ENCODE results near the gene GRK4.

GRK4 gene

DNA sequence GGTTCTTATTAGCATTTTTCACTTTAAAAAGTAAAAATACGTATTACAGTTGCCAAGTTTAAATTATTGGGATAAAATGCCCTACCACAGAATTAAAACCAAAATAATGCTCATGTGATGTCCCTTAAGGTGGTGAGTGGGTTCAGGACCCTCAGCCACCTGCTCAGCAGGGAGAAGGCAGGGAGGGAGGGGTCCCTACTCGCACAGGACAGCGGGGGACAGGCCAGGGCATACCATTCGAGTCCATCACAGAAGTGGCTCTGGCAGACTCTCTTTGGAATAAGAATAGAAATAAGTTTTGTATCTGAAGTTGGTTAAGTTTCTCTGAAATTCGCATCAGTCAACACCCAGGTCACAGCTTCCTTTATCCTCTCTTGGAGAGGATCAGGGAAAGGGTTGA lies 37.9 kb upstream of the GRK4 start:
- Histone ChIP-seq H3K4me3 (ENCODE audit: low read depth, low read length) (no peak overlapping the region), H3K27ac (ENCODE audit: extremely low read depth, low read depth, low read length) (no peak overlapping the region), H3K9me3 (ENCODE audit: control insufficient read depth, insufficient read depth, low read depth, low read length) (no peaks in the 10 kb centered on the region), H3K36me3 (ENCODE audit: control insufficient read depth in 2 of 2, insufficient read depth in 1 of 2, low read length in 2 of 2) (peaks cover 0 to 74% of the 10 kb centered on the region in 2 experiments; a peak in 1 of 3 replicates), H3K4me1 (ENCODE audit: control insufficient read depth, insufficient read depth, low read length) (no peaks in the 10 kb centered on the region)
- TF ChIP-seq, protein P1, sequence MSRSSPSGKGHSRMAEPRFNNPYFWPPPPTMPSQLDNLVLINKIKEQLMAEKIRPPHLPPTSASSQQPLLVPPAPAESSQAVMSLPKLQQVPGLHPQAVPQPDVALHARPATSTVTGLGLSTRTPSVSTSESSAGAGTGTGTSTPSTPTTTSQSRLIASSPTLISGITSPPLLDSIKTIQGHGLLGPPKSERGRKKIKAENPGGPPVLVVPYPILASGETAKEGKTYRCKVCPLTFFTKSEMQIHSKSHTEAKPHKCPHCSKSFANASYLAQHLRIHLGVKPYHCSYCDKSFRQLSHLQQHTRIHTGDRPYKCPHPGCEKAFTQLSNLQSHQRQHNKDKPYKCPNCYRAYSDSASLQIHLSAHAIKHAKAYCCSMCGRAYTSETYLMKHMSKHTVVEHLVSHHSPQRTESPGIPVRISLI (tag by site-specific recombination; IDR thresholded peaks at IDR 0.05) = no peak
- TF ChIP-seq ZNF768 (tag by site-specific recombination; IDR thresholded peaks at IDR 0.05) (no peak), ZNF423 (tag by site-specific recombination; IDR thresholded peaks at IDR 0.05) (no peak), ZBTB20 (tag by site-specific recombination; IDR thresholded peaks at IDR 0.05) (no peak), ZNF354C (tag by site-specific recombination; IDR thresholded peaks at IDR 0.05; ENCODE audit: borderline replicate concordance, low read depth) (no peak), ZSCAN16 (tag by site-specific recombination; IDR thresholded peaks at IDR 0.05) (no peak), HOXA7 (CRISPR knock-in tag; IDR thresholded peaks at IDR 0.05; ENCODE audit: borderline replicate concordance) (no peak), TCF7L2 (IDR thresholded peaks at IDR 0.05; ENCODE audit: borderline replicate concordance, low read depth, low read length) (no peak), ZNF785 (tag by site-specific recombination; IDR thresholded peaks at IDR 0.05) (no peak), ZBTB21 (tag by site-specific recombination; IDR thresholded peaks at IDR 0.05) (no peak)
- TF ChIP-seq, protein P2, sequence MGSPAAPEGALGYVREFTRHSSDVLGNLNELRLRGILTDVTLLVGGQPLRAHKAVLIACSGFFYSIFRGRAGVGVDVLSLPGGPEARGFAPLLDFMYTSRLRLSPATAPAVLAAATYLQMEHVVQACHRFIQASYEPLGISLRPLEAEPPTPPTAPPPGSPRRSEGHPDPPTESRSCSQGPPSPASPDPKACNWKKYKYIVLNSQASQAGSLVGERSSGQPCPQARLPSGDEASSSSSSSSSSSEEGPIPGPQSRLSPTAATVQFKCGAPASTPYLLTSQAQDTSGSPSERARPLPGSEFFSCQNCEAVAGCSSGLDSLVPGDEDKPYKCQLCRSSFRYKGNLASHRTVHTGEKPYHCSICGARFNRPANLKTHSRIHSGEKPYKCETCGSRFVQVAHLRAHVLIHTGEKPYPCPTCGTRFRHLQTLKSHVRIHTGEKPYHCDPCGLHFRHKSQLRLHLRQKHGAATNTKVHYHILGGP (tag by site-specific recombination; IDR thresholded peaks at IDR 0.05) = no peak
- TF ChIP-seq, protein P3, sequence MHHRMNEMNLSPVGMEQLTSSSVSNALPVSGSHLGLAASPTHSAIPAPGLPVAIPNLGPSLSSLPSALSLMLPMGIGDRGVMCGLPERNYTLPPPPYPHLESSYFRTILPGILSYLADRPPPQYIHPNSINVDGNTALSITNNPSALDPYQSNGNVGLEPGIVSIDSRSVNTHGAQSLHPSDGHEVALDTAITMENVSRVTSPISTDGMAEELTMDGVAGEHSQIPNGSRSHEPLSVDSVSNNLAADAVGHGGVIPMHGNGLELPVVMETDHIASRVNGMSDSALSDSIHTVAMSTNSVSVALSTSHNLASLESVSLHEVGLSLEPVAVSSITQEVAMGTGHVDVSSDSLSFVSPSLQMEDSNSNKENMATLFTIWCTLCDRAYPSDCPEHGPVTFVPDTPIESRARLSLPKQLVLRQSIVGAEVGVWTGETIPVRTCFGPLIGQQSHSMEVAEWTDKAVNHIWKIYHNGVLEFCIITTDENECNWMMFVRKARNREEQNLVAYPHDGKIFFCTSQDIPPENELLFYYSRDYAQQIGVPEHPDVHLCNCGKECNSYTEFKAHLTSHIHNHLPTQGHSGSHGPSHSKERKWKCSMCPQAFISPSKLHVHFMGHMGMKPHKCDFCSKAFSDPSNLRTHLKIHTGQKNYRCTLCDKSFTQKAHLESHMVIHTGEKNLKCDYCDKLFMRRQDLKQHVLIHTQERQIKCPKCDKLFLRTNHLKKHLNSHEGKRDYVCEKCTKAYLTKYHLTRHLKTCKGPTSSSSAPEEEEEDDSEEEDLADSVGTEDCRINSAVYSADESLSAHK (tag by site-specific recombination; IDR thresholded peaks at IDR 0.05) = no peak
- TF ChIP-seq, protein P4, sequence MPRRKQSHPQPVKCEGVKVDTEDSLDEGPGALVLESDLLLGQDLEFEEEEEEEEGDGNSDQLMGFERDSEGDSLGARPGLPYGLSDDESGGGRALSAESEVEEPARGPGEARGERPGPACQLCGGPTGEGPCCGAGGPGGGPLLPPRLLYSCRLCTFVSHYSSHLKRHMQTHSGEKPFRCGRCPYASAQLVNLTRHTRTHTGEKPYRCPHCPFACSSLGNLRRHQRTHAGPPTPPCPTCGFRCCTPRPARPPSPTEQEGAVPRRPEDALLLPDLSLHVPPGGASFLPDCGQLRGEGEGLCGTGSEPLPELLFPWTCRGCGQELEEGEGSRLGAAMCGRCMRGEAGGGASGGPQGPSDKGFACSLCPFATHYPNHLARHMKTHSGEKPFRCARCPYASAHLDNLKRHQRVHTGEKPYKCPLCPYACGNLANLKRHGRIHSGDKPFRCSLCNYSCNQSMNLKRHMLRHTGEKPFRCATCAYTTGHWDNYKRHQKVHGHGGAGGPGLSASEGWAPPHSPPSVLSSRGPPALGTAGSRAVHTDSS (tag by site-specific recombination; IDR thresholded peaks at IDR 0.05) = no peak
- TF ChIP-seq, protein P5, sequence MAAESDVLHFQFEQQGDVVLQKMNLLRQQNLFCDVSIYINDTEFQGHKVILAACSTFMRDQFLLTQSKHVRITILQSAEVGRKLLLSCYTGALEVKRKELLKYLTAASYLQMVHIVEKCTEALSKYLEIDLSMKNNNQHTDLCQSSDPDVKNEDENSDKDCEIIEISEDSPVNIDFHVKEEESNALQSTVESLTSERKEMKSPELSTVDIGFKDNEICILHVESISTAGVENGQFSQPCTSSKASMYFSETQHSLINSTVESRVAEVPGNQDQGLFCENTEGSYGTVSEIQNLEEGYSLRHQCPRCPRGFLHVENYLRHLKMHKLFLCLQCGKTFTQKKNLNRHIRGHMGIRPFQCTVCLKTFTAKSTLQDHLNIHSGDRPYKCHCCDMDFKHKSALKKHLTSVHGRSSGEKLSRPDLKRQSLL (tag by site-specific recombination; IDR thresholded peaks at IDR 0.05) = no peak
- CTCF ChIA-PET = no interaction called here
- POLR2A ChIA-PET = no interaction called here

DNA sequence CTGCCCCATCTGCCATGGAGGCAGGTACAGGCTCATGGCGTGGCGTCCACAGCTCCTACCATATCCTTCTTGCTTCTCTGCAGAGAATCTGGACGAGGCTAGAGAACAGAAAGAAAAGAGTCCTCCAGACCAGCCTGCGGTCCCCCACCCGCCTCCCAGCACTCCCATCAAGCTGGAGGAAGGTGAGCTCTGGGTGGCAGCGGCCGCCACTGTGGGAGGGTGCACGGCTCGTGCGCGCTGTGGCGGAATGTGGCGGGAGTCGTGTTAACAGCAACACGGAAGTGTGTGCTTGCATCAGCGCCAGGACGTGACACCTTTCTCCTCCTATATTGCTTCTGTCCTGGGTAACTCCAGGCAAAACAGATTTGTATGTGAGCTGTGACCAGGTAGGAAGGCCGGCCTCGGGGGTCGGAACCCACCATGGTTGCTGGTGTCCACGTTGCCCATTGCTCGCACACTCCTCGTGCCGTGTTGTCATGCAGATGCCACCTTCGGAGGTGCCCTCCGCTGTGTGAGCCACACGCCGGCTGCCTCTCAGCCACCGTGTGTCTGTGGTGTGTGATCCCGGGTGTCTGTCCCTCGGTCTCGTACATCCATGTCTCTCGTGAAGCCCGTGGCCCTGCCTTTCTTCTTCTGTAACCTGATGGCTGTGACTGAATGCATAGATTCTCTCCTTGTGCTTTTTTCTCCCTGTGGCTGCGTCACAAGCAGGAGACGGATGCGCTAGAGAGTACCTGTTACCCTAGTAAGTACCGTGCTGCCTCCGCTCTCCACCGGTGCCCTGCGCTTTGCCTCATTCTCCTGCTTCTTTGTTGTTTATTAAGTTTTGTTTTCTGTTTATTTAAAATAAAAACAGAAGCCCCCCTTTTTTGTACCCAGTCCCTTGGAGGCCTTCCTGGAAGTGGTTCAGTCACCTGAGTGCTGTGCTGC lies 37.2 kb upstream of the GRK4 start:
- peaks cover 0 to 81% of the 10 kb centered on the region in 2 experiments; a peak in 1 of 3 replicates for H3K36me3 ChIP-seq (ENCODE audit: control insufficient read depth in 2 of 2, insufficient read depth in 1 of 2, low read length in 2 of 2)
- H3K27ac ChIP-seq (ENCODE audit: extremely low read depth, low read depth, low read length) = no peak overlapping the region
- no peak overlapping the region for H3K4me3 ChIP-seq (ENCODE audit: low read depth, low read length)
- ChIA-PET POLR2A (no interaction called here), CTCF (interaction anchor here (0.6 kb wide), 1 partner anchor 20 kb away, joined by 4 read pairs; no protein-coding TSS in a partner anchor)
- no peaks in the 10 kb centered on the region for H3K9me3 ChIP-seq (ENCODE audit: control insufficient read depth, insufficient read depth, low read depth, low read length)
- no peaks in the 10 kb centered on the region for H3K4me1 ChIP-seq (ENCODE audit: control insufficient read depth, insufficient read depth, low read length)
- no peak for TF ChIP-seq ZNF394 (tag by site-specific recombination; IDR thresholded peaks at IDR 0.05; ENCODE audit: borderline replicate concordance)
- no peak for TF ChIP-seq GLI2 (tag by site-specific recombination; IDR thresholded peaks at IDR 0.05; ENCODE audit: borderline replicate concordance, low read depth)
- no peak for TF ChIP-seq ZNF157 (tag by site-specific recombination; IDR thresholded peaks at IDR 0.05)
- TF ChIP-seq, protein P6, sequence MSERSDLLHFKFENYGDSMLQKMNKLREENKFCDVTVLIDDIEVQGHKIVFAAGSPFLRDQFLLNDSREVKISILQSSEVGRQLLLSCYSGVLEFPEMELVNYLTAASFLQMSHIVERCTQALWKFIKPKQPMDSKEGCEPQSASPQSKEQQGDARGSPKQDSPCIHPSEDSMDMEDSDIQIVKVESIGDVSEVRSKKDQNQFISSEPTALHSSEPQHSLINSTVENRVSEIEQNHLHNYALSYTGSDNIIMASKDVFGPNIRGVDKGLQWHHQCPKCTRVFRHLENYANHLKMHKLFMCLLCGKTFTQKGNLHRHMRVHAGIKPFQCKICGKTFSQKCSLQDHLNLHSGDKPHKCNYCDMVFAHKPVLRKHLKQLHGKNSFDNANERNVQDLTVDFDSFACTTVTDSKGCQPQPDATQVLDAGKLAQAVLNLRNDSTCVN (tag by site-specific recombination; optimal IDR thresholded peaks at IDR 0.05) = no peak
- no peak for TF ChIP-seq ZNF549 (tag by site-specific recombination; IDR thresholded peaks at IDR 0.05)
- TF ChIP-seq ZNF202 (tag by site-specific recombination; IDR thresholded peaks at IDR 0.05; ENCODE audit: borderline replicate concordance) = no peak

Data from HEK293 (cell line).